HL-60 (cell line): ENCODE measurements around the gene COL23A1.

Experiments
- DNase-seq, 2 experiments: peaks; one replicate each; pipeline ENCODE4 v3.0.0-alpha.2; 2010 to 2020; ENCODE audit warnings: low read depth in 1 of 2, low spot score in 1 of 2
- H3K27ac ChIP-seq: fragments of 250-450 bp; sonication (Bioruptor Pico); replicated peaks from 2 replicates; pipeline ENCODE4 v1.5.1; 2020; ENCODE audit warnings: mild to moderate bottlenecking, moderate library complexity
- H3K27me3 ChIP-seq: fragments of 250-450 bp; sonication (Bioruptor Pico); 2 replicates; pipeline ENCODE4 v1.5.1; 2021; ENCODE audit warnings: mild to moderate bottlenecking, moderate library complexity; ENCODE audit not compliant: insufficient read depth, poor library complexity, severe bottlenecking
- H3K4me3 ChIP-seq: replicated peaks from 2 replicates; pipeline ENCODE4 v1.5.1; 2011; ENCODE audit warnings: mild to moderate bottlenecking, control low read depth, low read length; ENCODE audit not compliant: insufficient read depth
- CTCF ChIP-seq: IDR thresholded peaks from one replicate; pipeline ENCODE4 v1.5.1; 2011; ENCODE audit warnings: low read length, control low read depth, inconsistent platforms; ENCODE audit not compliant: insufficient read depth
- GABPA ChIP-seq: IDR thresholded peaks from 2 replicates; pipeline ENCODE4 v1.6.1; 2012; ENCODE audit warnings: low read depth
- POLR2AphosphoS5 ChIP-seq: IDR thresholded peaks from 2 replicates; pipeline ENCODE4 v1.6.1; 2012; ENCODE audit warnings: low read depth
- REST ChIP-seq: IDR thresholded peaks from 2 replicates; pipeline ENCODE4 v1.6.1; 2012; ENCODE audit warnings: low read depth; ENCODE audit not compliant: insufficient replicate concordance
- SPI1 ChIP-seq: IDR thresholded peaks from 2 replicates; pipeline ENCODE4 v1.6.1; 2012; ENCODE audit warnings: low read depth, mild to moderate bottlenecking, borderline replicate concordance

Gene COL23A1

GRCh38 chr5:178224403-178224802 is 365.8 kb downstream of the COL23A1 start:
- Histone ChIP-seq H3K27me3 (no peaks in the 10 kb centered on the region), H3K4me3 (no peak overlapping the region), H3K27ac (no peak overlapping the region)
- no peak for TF ChIP-seq GABPA
- no peak for TF ChIP-seq CTCF
- TF ChIP-seq SPI1 = no peak
- no peak for TF ChIP-seq REST
- no peak for TF ChIP-seq POLR2AphosphoS5
- DNase-seq = no peak

- TF ChIP-seq SPI1 (no peak), REST (no peak), CTCF (no peak), POLR2AphosphoS5 (no peak; the same call in 1 of the 2 replicates), GABPA (no peak)
- no peak overlapping the region for H3K4me3 ChIP-seq
- DNase-seq = no peak
- no peak overlapping the region for H3K27ac ChIP-seq
- H3K27me3 ChIP-seq = no peaks in the 10 kb centered on the region
Measured at GRCh38 chr5:178223828-178224335, 366.3 kb downstream of the COL23A1 start.

- H3K27me3 ChIP-seq = no peaks in the 10 kb centered on the region
- TF ChIP-seq POLR2AphosphoS5 = 0 out of 2 replicates have a peak, but pooled peaks have one; percentile 13
- TF ChIP-seq CTCF = no peak
- no peak overlapping the region for H3K27ac ChIP-seq
- no peak overlapping the region for H3K4me3 ChIP-seq
- no peak for DNase-seq
Measured at GRCh38 chr5:178223196-178223773, 366.9 kb downstream of the COL23A1 start.

- no peak overlapping the region for H3K4me3 ChIP-seq
- DNase-seq = no peak
- peak overlapping the region; percentile 42; the same call in 1 of the 2 replicates for H3K27ac ChIP-seq
- TF ChIP-seq SPI1 = no peak
- H3K27me3 ChIP-seq = no peaks in the 10 kb centered on the region
Measured at GRCh38 chr5:178222292-178222691, 367.9 kb downstream of the COL23A1 start.
